Measurements from ENCODE around the gene PPP3CA.
"Not testable (repeated sequence)": the region's sequence is repeated elsewhere in the genome, so short reads cannot be mapped to it uniquely, and the experiment has no call there.

The PPP3CA gene

DNA sequence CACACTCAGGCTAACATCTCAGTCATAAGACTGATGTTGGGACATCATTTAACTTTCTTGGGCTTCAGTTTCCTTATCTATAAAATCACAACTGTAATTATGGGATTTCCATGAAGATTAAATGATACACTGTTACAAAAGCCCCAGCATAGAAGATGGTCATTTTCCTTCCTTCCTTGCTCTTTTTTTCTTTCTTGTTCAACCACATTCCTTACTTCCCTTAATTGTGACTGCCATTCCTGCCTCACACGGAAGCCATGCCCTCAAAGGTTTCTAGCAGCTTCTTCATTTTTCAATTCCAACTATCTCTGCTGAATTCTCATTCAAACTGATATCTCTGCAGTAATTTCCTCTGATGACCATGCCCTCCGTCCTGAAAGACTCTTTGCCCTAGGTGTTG lies 311.8 kb downstream of the PPP3CA start:
- no peak for DNase-seq

DNA sequence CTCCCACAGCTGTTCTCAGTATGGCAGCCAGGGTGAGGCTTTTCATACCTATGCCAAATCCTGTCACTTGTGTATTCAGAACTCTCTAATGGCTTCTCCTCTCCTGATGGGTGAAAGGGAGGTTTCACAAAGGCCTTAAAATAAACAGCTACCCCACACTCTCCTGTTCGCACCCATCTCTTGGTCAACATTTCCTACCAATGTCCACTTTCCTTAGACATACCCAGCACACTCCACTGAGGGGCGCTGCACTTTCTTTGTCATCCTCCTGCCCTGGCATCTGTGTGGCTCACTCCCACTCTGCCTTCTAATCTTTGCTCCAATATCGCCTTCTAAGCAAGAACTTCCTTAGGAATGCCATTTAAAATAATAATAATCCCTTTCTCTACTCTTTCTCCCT lies 313.3 kb downstream of the PPP3CA start:
- DNase-seq, result no peak

DNA sequence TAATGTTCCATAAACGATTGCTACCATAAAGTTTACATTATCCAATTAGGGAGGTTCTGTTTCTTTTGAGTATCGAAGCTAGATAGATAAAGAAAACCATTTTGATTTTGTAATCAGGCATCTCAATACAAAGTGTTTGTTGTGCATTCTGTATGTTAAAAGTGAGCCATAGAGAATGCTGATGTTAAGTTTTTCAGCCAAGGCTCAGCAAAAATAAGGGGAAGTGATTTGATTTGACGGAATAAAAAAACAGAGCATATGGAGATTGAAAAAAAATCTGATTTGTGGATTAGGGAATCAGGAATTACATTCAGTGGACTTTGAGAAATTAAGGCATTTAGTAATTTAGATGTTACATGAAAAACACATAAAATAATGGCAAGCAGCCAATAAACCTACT lies 314.8 kb downstream of the PPP3CA start:
- no peak for DNase-seq

GRCh38 chr4:101031971-101032370 lies 315.4 kb downstream of the PPP3CA start:
- DNase-seq, result no peak

DNA sequence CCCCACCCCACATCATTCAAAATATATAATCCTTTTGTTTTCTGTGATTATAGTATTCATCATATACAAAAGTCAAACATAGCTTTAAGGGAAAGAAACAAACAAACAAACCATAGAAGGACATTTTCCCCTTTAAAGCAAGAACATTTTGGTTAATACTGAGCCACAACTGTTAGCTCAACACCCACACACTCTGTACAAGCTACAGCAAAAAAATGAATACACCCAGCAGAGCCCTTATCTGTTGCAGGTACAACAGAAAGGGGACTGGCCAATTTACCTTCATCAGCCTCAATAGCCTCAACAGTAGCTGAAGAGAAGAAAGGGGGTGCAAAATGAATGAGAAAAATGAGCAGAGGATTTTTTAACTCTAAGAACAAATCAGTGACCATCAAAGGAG lies 318.4 kb downstream of the PPP3CA start:
- no peak for DNase-seq

DNA sequence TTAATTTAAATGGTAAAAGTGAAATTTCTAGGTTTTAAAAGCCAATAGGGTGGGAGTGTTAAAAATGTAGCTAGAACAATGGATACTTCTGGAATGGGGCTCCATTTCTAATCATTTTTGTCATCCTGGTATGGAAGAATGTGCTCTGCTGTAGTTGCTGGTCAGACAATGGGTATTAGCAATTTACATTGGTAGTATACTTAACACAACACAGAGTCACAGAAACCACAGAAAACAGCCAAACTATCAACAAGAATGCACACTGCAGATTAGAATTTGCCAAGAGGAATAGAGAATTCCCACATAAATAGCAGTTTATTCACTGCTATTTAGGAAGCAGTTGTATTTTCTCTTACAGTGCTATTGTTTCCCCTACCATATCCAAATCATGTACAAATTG lies 319.6 kb downstream of the PPP3CA start:
- DNase-seq, result no peak

- DNase-seq, result no peak
Measured at GRCh38 chr4:101025755-101026154, 321.6 kb downstream of the PPP3CA start.

DNA sequence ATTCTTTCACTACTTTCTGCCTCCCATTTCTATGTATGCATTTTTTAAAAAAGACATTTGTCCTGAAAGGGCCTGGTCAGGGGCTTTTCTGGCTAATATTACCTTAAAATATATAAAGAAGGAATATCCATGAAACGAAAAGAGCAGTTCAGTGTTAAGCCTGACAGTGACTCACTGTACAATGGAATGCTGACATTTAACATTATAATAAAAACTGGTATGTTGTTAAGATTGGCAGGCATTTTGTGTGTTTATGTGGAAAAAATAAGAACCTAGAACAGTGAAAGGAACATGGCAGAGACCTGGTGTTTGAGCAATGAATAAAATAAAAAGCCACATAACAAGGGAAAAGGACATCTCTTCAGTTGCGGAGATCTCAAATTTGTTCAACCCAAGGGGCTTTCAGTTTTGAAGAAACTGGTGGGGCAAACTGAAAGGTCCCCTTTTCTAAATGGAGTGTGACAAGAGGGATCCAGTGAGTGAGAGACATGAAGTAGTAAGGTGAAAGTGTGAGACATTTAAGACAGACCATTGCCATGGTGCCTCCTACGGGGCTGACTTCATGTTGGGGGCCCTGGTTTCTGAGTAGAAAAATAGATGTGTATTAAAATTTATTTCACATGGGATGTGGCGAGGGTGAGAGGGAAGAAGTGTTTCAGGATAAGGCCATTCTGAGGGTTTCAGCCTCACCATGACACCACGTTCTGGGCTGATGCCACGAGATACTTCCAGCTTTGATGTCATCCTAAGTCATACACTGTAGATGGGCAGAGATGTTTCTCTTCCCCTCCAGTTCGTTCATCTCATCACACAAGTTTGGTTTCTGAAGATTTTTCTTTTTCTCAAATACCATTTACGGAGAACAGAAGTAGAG lies 324.9 kb downstream of the PPP3CA start:
- no peak for DNase-seq

DNA sequence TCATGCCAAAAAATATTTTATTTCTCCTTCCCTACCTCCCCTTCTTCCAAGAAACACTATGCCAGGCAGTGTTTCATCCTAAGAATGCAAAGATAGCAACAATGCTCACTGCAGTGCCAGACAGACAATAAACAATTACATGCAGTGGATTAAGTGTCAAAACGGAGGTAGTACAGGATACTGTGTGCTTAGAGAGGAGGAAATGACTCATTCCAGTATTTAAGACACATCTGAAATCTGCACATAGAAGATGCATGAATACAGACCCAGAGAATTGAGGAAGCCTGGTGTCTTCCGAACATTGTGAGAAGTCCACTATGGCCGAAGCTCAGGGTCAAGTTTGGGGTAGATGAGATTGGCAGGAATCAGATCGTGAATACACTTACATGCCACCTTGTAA lies 326.4 kb downstream of the PPP3CA start:
- peak; percentile 37 for DNase-seq

DNA sequence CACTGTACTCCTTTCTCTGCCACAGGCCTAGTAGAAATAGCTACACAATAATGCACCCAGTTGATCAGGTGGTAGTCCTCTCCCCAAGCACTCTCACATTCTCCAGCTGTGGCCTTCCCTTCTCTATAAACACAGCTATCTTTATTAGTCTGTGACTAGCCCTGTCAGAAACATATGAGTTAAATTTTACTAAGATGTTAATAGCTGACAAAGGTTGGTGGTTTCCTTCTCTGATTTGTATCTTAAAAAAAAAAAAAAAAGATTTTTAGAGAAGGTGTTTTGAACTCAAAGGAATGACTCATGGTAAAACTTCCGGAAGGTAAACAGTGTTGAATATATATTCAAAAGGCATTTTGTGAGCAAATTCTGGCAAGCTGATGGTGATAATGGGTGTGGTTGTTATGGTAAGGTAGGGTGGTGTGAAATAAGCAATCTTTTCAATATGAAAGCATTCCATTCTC lies 327.4 kb downstream of the PPP3CA start:
- DNase-seq, result no peak

DNA sequence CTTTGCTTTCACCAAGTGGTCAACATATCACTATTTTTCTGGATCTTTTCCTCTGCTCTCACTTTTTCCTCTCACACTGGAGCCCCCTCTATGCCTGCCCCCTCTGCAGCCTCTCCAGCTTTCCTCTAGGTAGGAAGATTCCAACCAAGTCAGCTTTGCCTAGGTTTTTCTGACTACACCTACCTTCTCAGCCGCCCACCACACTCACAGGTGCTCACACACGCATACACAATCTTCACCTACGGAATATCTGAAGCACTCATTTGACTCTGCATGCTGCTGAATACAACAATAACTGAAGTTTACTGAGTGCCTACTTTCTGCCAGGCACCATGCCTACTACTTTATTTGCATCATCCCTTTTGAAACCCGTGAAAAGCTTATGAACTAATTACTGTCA lies 328.0 kb downstream of the PPP3CA start:
- no peak for DNase-seq

GRCh38 chr4:101018836-101019235 lies 328.5 kb downstream of the PPP3CA start:
- DNase-seq, result peak; percentile 30

DNA sequence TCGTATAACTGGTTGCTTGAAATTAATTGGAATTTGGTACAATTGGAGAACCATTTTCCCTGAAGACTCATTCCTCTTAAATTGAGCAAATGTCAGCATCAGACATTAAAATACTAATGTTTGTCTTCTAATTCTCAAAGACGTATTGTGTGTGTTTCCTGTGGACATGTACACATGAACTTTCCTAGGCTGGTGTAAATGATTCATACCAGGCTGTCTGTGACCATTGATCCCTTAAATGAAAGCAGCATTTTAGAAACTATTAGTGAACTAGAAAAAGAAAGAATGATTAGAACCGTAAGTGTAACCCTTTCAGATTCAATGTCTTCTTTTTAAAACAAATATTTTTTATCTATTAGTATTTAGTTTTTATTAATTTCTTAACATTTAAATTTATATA lies 332.9 kb downstream of the PPP3CA start:
- no peak for DNase-seq

- DNase-seq, result no peak
Measured at GRCh38 chr4:101010987-101011386, 336.3 kb downstream of the PPP3CA start.

DNA sequence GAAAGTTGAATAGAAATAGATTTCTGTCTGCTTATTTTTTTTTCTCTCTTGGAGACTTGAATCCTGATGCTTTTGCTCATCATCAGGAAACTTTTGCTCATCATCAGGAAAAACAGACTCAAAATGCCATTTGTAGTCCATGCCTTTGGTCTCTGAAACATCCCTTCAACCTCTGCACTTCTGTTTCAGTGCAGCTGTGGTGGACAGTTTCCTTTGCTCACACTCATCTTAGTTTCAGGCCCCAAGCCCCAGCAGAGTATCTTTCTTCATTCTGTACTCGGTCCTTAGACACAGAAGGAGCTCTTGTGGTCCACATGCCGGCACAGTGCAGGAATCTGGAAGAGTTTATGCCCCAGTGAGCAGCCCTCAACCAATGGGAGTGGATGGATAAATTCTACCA lies 337.9 kb downstream of the PPP3CA start:
- no peak for DNase-seq

DNA sequence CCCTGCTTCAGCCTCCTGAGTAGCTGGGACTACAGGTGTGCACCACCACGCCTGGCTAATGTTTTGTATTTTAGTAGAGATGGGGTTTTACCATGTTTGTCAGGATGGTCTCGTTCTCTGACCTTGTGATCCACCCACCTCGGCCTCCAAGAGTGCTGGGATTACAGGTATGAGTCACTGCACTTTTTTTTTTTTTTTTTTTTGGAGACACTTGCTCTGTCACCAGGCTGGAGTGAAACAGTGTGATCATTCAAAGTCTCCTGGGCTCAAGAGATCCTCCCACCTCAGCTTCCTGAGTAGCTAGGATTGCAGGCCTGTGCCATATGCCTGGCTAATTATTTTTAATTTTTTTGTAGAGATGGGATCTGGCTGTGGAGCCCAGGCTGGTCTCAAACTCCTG lies 338.8 kb downstream of the PPP3CA start:
- no peak for DNase-seq

GRCh38 chr4:101005659-101006058 lies 341.7 kb downstream of the PPP3CA start:
- DNase-seq, result no peak

- DNase-seq, result no peak
Measured at GRCh38 chr4:101000496-101000895, 346.8 kb downstream of the PPP3CA start.

- DNase-seq, result no peak
Measured at GRCh38 chr4:100995671-100996070, 351.7 kb downstream of the PPP3CA start.

- DNase-seq, result not testable (repeated sequence)
Measured at GRCh38 chr4:100995002-100995401, 352.3 kb downstream of the PPP3CA start.

GRCh38 chr4:100991332-100992069 lies 355.8 kb downstream of the PPP3CA start:
- DNase-seq, result not testable (repeated sequence)

DNA sequence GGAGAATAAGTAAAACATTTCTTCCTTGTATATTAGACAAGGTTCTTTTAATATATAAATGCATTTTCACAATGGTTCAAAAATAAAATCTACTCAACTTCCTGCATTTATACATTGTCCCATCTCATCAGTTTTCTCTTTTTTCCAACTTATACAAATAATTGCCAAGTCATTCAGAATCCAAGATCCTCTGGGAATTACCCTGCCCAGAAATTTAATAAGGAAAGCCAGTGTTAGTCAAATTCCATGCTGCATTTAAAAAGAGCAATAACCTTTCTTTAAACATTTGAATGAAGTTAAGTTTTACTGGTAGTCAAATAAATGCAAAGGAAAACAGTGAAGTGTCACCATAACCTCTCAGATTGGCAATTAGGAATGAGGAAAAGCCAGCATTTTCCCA lies 357.9 kb downstream of the PPP3CA start:
- DNase-seq, result no peak

GRCh38 chr4:100988876-100989275 lies 358.4 kb downstream of the PPP3CA start:
- DNase-seq, result no peak

GRCh38 chr4:100986360-100986868 lies 360.9 kb downstream of the PPP3CA start:
- DNase-seq, result no peak
